Right lobe of liver (tissue), 4 donors: ENCODE measurements around the gene RABEP1.

Experiments used
- CTCF ChIP-seq, 4 donors: fragments of 200-600 bp in 3 of 4; fragments of 450-650 bp in 1 of 4; IDR thresholded peaks; one replicate each; pipeline versions ENCODE4 v1.5.1 to v1.8.0; 2016 to 2022; ENCODE audit warnings: antibody characterized with exemption in 4 of 4, mild to moderate bottlenecking in 2 of 4
- POLR2A ChIP-seq: fragments of 450-650 bp; IDR thresholded peaks from one replicate; pipeline ENCODE4 v1.6.1; 2017; ENCODE audit warnings: antibody characterized with exemption, mild to moderate bottlenecking
- donor health status: DM: no; HTN: no; CAD: no.
- donor health status: DM: no; HTN: no; CAD: no.
- donor health status: DM: no; HTN: yes; CAD: no.

GRCh38 chr17:5408186-5408585 lies 126.1 kb downstream of the RABEP1 start:
- TF ChIP-seq CTCF (IDR thresholded peaks at IDR 0.05) (no peak), POLR2A (no peak)
